ENCODE measurements around the gene MAL.

- TF ChIP-seq RFX5 (IDR thresholded peaks at IDR 0.05; ENCODE audit: low read length) = no peak
- TF ChIP-seq EZH2phosphoT487 (IDR thresholded peaks at IDR 0.05; ENCODE audit: borderline replicate concordance, low read depth) = no peak
- TF ChIP-seq CTCF (IDR thresholded peaks at IDR 0.05) = no peak
- no peak for TF ChIP-seq ELF1 (IDR thresholded peaks at IDR 0.05)
- TF ChIP-seq MAX (IDR thresholded peaks at IDR 0.05; ENCODE audit: low read depth) = no peak
These were observed 15.7 kb downstream of the MAL start for GRCh38 chr2:95041060-95041823.

All from SK-N-SH (cell line).